SU-DHL-6 (cell line): Measurements from ENCODE around the gene SLC9A9.

Experiments
- H2AFZ ChIP-seq: fragments of 200-600 bp; sonication (generic); 2 replicates; pipeline ENCODE4 v1.6.1; 2014; ENCODE audit warnings: low read depth, mild to moderate bottlenecking, moderate library complexity, mixed read lengths, antibody characterized with exemption, low read length; ENCODE audit not compliant: severe bottlenecking
- H3F3A ChIP-seq: fragments of 200-600 bp; shearing (Covaris generic); 2 replicates; pipeline ENCODE4 v1.6.0; 2016; ENCODE audit warnings: antibody characterized with exemption, mild to moderate bottlenecking; ENCODE audit not compliant: insufficient read depth
- H3K27ac ChIP-seq: fragments of 200-600 bp; sonication (generic); 2 replicates; pipeline ENCODE4 v1.5.1; 2016; ENCODE audit warnings: low read depth, mild to moderate bottlenecking, low read length, moderate library complexity, mixed read lengths
- H3K27me3 ChIP-seq: fragments of 200-600 bp; sonication (generic), shearing (Covaris generic); 2 replicates; pipeline ENCODE4 v1.6.0; 2014; ENCODE audit warnings: mild to moderate bottlenecking, low read length
- H3K36me3 ChIP-seq: fragments of 200-600 bp; sonication (generic); 2 replicates; pipeline ENCODE4 v1.6.1; 2014; ENCODE audit warnings: mild to moderate bottlenecking, low read length, mixed read lengths
- H3K4me2 ChIP-seq: fragments of 300-600, 200-600 bp; shearing (Covaris generic), sonication (generic); 2 replicates; pipeline ENCODE4 v1.6.0; 2014; ENCODE audit warnings: low read length, low read depth, mild to moderate bottlenecking; ENCODE audit not compliant: poor library complexity, severe bottlenecking
- H3K4me3 ChIP-seq: fragments of 200-600 bp; sonication (generic); 2 replicates; pipeline ENCODE4 v1.5.1; 2014; ENCODE audit warnings: antibody characterized with exemption, low read length, mild to moderate bottlenecking, mixed read lengths; ENCODE audit not compliant: insufficient read depth, poor library complexity, severe bottlenecking
- H3K79me2 ChIP-seq: fragments of 200-600 bp; sonication (generic); 2 replicates; pipeline ENCODE4 v1.6.1; 2014; ENCODE audit warnings: mild to moderate bottlenecking, low read length, moderate library complexity; ENCODE audit not compliant: insufficient read depth
- H3K9ac ChIP-seq: fragments of 200-600 bp; sonication (generic); 2 replicates; pipeline ENCODE4 v1.7.0; 2014; ENCODE audit warnings: mild to moderate bottlenecking, low read length
- H3K9me2 ChIP-seq: fragments of 200-600 bp; sonication (generic); replicated peaks from 2 replicates; pipeline ENCODE4 v1.6.1; 2014; ENCODE audit warnings: low read length; ENCODE audit not compliant: insufficient read depth
- H3K9me3 ChIP-seq: fragments of 200-600 bp; sonication (generic); 2 replicates; pipeline ENCODE4 v1.6.1; 2014; ENCODE audit warnings: low read length, mixed read lengths; ENCODE audit not compliant: insufficient read depth
- H4K20me1 ChIP-seq: fragments of 200-600 bp; sonication (generic); 2 replicates; pipeline ENCODE4 v1.6.1; 2014; ENCODE audit warnings: low read depth, mild to moderate bottlenecking, antibody characterized with exemption, low read length, moderate library complexity, mixed read lengths
- EZH2phosphoT487 ChIP-seq: fragments of 200-600 bp; sonication (generic), shearing (Covaris generic); conservative IDR thresholded peaks from 2 replicates; pipeline ENCODE4 v1.6.1; 2018; ENCODE audit warnings: mild to moderate bottlenecking, antibody characterized with exemption, low read length, moderate library complexity, mixed read lengths
- TF ChIP-seq, protein P1 (sequence below): fragments of 200-600 bp; sonication (generic); IDR thresholded peaks from one replicate; pipeline ENCODE4 v1.5.1; 2017; ENCODE audit warnings: antibody characterized with exemption, mild to moderate bottlenecking, low read length, moderate library complexity; ENCODE audit not compliant: insufficient read depth, poor library complexity, severe bottlenecking

SLC9A9 gene

GRCh38 chr3:143750841-143751240 lies 97.4 kb downstream of the SLC9A9 start:
- Histone ChIP-seq H3K9me2 (no peaks in the 10 kb centered on the region), H3K36me3 (no peaks in the 10 kb centered on the region), H3K79me2 (no peaks in the 10 kb centered on the region), H3K27me3 (no peaks in the 10 kb centered on the region), H4K20me1 (no peaks in the 10 kb centered on the region), H3K9me3 (no peaks in the 10 kb centered on the region), H3F3A (no peaks in the 10 kb centered on the region), H2AFZ (no peak overlapping the region), H3K4me2 (no peak overlapping the region), H3K9ac (no peak overlapping the region), H3K4me3 (no peak overlapping the region), H3K27ac (no peak overlapping the region)
- TF ChIP-seq, protein P1, sequence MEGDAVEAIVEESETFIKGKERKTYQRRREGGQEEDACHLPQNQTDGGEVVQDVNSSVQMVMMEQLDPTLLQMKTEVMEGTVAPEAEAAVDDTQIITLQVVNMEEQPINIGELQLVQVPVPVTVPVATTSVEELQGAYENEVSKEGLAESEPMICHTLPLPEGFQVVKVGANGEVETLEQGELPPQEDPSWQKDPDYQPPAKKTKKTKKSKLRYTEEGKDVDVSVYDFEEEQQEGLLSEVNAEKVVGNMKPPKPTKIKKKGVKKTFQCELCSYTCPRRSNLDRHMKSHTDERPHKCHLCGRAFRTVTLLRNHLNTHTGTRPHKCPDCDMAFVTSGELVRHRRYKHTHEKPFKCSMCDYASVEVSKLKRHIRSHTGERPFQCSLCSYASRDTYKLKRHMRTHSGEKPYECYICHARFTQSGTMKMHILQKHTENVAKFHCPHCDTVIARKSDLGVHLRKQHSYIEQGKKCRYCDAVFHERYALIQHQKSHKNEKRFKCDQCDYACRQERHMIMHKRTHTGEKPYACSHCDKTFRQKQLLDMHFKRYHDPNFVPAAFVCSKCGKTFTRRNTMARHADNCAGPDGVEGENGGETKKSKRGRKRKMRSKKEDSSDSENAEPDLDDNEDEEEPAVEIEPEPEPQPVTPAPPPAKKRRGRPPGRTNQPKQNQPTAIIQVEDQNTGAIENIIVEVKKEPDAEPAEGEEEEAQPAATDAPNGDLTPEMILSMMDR: no peak
- no peak for TF ChIP-seq EZH2phosphoT487

- no peak overlapping the region for H3K27ac ChIP-seq
- TF ChIP-seq, protein P1: no peak
- no peak for TF ChIP-seq EZH2phosphoT487
- no peaks in the 10 kb centered on the region for H3K36me3 ChIP-seq
- no peak overlapping the region for H3K9ac ChIP-seq
- no peak overlapping the region for H3K4me3 ChIP-seq
- no peak overlapping the region for H2AFZ ChIP-seq
- H3K79me2 ChIP-seq: no peaks in the 10 kb centered on the region
- H3K4me2 ChIP-seq: no peak overlapping the region
- H3K9me2 ChIP-seq: no peaks in the 10 kb centered on the region
- H3K9me3 ChIP-seq: no peaks in the 10 kb centered on the region
- H3F3A ChIP-seq: no peaks in the 10 kb centered on the region
- no peaks in the 10 kb centered on the region for H4K20me1 ChIP-seq
- H3K27me3 ChIP-seq: no peaks in the 10 kb centered on the region
Measured at GRCh38 chr3:143749926-143750325, 98.3 kb downstream of the SLC9A9 start.

- no peak overlapping the region for H3K9ac ChIP-seq
- no peak overlapping the region for H3K4me2 ChIP-seq
- no peaks in the 10 kb centered on the region for H3K79me2 ChIP-seq
- no peaks in the 10 kb centered on the region for H3K9me2 ChIP-seq
- H3K36me3 ChIP-seq: no peaks in the 10 kb centered on the region
- no peaks in the 10 kb centered on the region for H4K20me1 ChIP-seq
- H3K27me3 ChIP-seq: no peaks in the 10 kb centered on the region
- H3F3A ChIP-seq: no peaks in the 10 kb centered on the region
- no peak overlapping the region for H3K27ac ChIP-seq
- H2AFZ ChIP-seq: no peak overlapping the region
- no peak for TF ChIP-seq EZH2phosphoT487
- TF ChIP-seq, protein P1: no peak
- H3K9me3 ChIP-seq: no peaks in the 10 kb centered on the region
- H3K4me3 ChIP-seq: no peak overlapping the region
Measured at GRCh38 chr3:143737065-143737464, 111.2 kb downstream of the SLC9A9 start.
